Measurements from ENCODE around the gene MSL1. TPM values are rescaled to one million over a fixed set of nuclear protein-coding genes. Genes with fewer than 3 reads are reported as not detected.

MSL1 gene
- total RNA-seq, 1 donor from 2014 or later: 39.8 TPM

DNA sequence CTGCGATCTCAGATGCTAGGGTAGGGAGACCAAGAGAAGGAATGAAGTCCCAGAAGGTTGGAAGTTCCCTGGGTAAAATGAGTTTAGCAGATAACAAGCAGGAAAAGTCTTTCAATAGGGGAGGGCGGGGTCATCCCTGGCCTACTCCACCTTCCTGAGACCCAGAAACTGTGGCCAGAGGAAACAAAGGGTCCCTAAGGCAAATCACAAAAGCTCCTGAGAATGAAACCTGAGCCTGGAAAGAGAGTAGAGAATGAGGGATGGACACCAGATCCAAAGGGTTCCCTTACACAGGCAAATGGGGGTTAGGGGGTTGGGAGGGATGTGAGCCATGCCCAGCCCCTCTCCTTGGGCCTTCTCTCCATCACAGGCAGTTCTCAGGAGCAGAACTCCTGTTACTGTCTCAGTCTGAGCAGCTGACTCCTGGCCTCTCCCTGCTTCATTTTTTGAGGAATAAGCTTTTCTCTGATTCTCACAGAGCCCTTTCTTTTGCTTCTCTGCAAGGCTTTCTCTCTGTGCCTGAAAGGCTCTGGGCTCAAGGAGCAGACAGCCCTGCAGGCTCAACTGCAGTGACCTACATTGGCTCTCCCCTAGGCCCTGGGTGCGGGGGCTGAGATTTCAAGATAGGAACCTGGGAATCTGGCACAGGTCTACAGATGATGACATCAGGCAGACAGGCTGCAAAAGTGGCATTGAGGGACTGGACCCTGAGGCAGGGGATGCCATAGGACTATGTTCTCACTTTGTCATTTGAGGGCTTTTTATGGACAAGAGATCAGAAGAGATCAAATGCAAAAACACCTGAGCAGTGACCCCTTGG, 11.5 kb upstream of the MSL1 start:
- TF ChIP-seq, protein P1, sequence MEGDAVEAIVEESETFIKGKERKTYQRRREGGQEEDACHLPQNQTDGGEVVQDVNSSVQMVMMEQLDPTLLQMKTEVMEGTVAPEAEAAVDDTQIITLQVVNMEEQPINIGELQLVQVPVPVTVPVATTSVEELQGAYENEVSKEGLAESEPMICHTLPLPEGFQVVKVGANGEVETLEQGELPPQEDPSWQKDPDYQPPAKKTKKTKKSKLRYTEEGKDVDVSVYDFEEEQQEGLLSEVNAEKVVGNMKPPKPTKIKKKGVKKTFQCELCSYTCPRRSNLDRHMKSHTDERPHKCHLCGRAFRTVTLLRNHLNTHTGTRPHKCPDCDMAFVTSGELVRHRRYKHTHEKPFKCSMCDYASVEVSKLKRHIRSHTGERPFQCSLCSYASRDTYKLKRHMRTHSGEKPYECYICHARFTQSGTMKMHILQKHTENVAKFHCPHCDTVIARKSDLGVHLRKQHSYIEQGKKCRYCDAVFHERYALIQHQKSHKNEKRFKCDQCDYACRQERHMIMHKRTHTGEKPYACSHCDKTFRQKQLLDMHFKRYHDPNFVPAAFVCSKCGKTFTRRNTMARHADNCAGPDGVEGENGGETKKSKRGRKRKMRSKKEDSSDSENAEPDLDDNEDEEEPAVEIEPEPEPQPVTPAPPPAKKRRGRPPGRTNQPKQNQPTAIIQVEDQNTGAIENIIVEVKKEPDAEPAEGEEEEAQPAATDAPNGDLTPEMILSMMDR (IDR thresholded peaks at IDR 0.05; ENCODE audit: borderline replicate concordance): no peak
- Histone ChIP-seq H3K4me1 (peaks cover 89% of the 10 kb centered on the region), H3K9me3 (replicated peaks) (no peaks in the 10 kb centered on the region), H3K36me3 (no peaks in the 10 kb centered on the region), H3K4me3 (peak overlapping the region; percentile 66), H3K27ac (replicated peaks) (peak overlapping the region; percentile 100), H3K27me3 (ENCODE audit: low read depth) (no peaks in the 10 kb centered on the region)
- intact Hi-C loops (cut with micrococcal nuclease): no loop called here
- DNase-seq: no peak

DNA sequence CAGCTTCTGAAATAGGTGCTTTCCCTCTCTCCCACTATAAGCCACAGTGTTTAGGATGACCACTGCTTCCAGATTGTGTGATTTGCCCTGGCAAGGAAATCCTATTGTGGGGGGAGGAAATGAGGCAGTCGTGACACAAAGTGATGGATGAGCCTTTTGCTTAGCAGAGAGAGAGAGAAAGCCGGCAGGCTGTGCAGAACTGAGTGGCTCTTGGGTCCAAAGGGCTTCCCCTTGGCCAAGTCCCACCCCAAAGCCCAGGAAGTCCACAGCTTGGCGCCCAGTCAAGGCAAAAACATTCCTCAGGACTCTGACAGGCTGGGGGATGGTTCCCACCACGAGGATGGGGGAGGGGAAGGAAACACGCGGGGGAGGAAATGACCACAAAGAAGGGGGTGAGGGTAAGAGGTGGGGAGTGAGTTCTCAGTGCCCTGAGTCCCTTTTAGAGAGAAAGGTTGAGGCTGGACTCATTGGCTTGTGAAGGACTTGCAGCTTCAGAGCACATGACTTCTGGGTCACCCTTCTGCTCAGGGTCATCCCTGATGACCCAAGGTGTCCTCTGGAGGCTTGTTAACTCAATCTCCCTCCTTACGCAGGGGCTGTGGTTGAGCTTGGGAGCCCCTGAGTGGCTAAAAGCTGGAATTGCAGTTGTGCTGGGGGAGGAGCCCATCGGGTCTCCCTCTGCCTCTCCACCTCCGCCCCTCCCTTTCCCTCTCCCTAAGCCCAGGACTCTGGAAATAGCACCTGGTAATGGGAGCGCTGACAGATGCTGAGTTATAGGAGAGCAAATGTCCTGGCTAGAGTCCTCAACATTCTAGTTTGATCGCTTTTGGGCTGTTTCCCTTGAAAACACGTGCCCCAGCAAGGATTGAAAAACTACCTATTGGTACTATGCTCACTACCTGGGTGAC, 10.3 kb upstream of the MSL1 start:
- Histone ChIP-seq H3K9me3 (replicated peaks) (no peaks in the 10 kb centered on the region), H3K4me3 (peak overlapping the region; percentile 66), H3K27me3 (ENCODE audit: low read depth) (no peaks in the 10 kb centered on the region), H3K36me3 (no peaks in the 10 kb centered on the region), H3K27ac (replicated peaks) (peak overlapping the region; percentile 100), H3K4me1 (peaks cover 76% of the 10 kb centered on the region)
- peak; percentile 91 for DNase-seq
- TF ChIP-seq, protein P1 (IDR thresholded peaks at IDR 0.05; ENCODE audit: borderline replicate concordance): peak; percentile 93
- intact Hi-C loops (cut with micrococcal nuclease): no loop called here

DNA sequence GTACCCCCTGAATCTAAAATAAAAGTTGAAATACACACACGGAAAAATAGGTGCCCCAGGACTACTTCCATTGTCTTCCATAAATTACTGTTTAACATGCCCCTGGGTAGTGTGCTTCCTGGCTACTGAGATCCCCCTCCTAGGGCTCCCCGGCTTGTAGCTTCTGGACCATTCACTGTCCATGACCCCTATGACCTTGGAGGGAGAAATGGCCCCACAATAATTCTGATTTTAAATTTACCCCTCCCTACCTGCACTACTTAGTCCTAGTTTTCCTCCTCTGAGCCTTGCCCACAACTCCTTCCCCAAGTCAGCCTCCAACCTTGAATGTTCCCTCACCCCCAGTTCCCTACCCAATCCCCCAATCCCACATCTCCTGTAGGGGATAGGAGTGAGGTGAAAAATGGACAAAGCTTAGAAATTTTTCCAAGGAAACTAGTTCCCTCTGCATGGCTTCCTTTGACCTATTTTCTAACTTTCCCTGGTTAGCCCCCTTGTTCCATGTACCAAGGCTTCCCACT, 9.5 kb upstream of the MSL1 start:
- no peaks in the 10 kb centered on the region for H3K9me3 ChIP-seq (replicated peaks)
- H3K27me3 ChIP-seq (ENCODE audit: low read depth): no peaks in the 10 kb centered on the region
- TF ChIP-seq, protein P1 (IDR thresholded peaks at IDR 0.05; ENCODE audit: borderline replicate concordance): no peak
- no peaks in the 10 kb centered on the region for H3K36me3 ChIP-seq
- intact Hi-C loops (cut with micrococcal nuclease): no loop called here
- peak overlapping the region; percentile 66 for H3K4me3 ChIP-seq
- peak overlapping the region; percentile 100 for H3K27ac ChIP-seq (replicated peaks)
- DNase-seq: no peak
- H3K4me1 ChIP-seq: peaks cover 69% of the 10 kb centered on the region

DNA sequence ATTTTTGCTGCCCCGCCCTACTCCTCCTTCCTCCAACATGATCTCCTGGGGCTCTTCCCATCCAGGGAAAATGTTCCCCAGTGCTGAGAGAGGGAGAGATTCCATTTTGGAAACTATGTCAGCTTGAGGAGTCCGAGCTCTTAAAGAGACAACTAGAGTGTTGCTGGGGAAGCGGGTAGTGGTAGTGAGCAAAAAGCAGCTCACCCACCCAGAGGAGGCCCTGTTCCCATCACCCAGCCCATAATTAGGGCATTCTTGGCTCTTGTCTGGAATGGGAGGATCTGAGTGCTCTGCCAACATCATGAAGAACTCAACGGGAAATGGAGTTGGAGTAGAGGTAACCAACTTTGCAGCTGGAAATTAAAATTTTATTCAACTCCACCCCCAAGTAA, 9.1 kb upstream of the MSL1 start:
- Histone ChIP-seq H3K36me3 (no peaks in the 10 kb centered on the region), H3K4me3 (peak overlapping the region; percentile 66), H3K9me3 (replicated peaks) (no peaks in the 10 kb centered on the region), H3K27me3 (ENCODE audit: low read depth) (no peaks in the 10 kb centered on the region), H3K27ac (replicated peaks) (peak overlapping the region; percentile 100), H3K4me1 (peaks cover 64% of the 10 kb centered on the region)
- DNase-seq: no peak
- intact Hi-C loops (cut with micrococcal nuclease): no loop called here
- TF ChIP-seq, protein P1 (IDR thresholded peaks at IDR 0.05; ENCODE audit: borderline replicate concordance): no peak

DNA sequence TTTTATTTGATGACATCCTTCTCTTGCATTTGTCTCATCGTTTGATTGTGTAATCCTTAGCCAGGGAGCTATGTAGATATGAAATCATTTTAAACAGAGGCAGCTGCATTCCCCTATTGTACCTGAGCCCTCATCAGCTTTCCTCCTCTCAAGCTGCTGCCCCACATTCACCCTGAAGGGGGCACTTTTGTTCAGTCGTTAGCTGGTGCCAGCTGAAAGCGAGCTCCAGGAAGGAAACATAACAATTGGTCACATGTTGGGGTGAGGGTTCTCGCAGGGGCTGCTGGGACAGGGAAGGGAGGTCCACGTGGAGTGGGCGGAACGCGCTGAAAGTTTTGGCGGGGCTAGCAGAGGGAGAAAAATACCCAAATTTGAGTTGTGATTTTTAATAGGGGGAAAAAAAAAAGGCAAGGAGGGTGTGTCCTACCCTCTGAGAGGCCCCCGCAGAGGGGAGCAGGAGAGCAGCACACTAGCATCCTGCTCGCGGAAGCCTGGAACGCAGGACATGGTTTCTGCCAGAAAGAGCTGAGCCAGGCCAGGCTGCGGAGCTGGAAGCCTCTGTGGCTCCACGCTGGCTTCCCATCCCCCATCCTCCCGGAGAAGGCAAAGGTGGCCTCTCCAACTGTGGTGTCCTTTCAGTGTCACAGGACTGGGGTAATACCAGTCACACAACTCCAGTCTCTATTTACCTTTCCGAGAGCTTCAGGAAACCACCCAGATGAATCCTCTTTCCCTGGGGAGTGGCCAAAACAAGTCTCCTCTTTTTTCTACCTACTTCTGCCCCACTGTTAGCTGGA, 8.5 kb upstream of the MSL1 start:
- intact Hi-C loops (cut with micrococcal nuclease): no loop called here
- Histone ChIP-seq H3K27me3 (ENCODE audit: low read depth) (no peaks in the 10 kb centered on the region), H3K4me1 (peaks cover 58% of the 10 kb centered on the region), H3K36me3 (no peaks in the 10 kb centered on the region), H3K9me3 (replicated peaks) (no peaks in the 10 kb centered on the region), H3K4me3 (peak overlapping the region; percentile 66), H3K27ac (replicated peaks) (peak overlapping the region; percentile 100)
- TF ChIP-seq, protein P1 (IDR thresholded peaks at IDR 0.05; ENCODE audit: borderline replicate concordance): peak; percentile 90
- DNase-seq: peak; percentile 91
